IMR-90 (cell line): ENCODE data around the gene STARD13. TPM values are rescaled to one million over a fixed set of nuclear protein-coding genes. Genes with fewer than 3 reads are reported as not detected.

ENCODE experiments used
- ATAC-seq: fragments of 200-7000 bp; cut with Tn5 transposase; 2 replicates; pipeline ENCODE4 v1.9.1; 2020; ENCODE audit warnings: low read depth, mild to moderate bottlenecking, moderate library complexity
- BruUV-seq: library from RNA; stranded (reverse); fragments of 400-500 nt; replicated peaks from 2 replicates; lab custom pipeline; 2021; lab: Mats Ljungman, UMichigan
- CTCF ChIA-PET: fragments of 300-600 bp; formaldehyde crosslinking; extraction: SDS; loops from one replicate; lab custom pipeline; 2021; ENCODE audit warnings: antibody characterized with exemption; lab: Yijun Ruan, JAX
- POLR2A ChIA-PET: fragments of 300-600 bp; sonication (Branson Sonifier 250); formaldehyde crosslinking; loops from one replicate; lab custom pipeline; 2022; ENCODE audit warnings: antibody characterized with exemption; ENCODE audit not compliant: unreplicated experiment; lab: Charles Lee
- DNase-seq: peaks from one replicate; pipeline ENCODE4 v3.0.0; 2013
- H2AFZ ChIP-seq: replicated peaks from 2 replicates; pipeline ENCODE3; 2013; ENCODE audit warnings: low read length, mild to moderate bottlenecking; ENCODE audit not compliant: poor library complexity
- H2AK5ac ChIP-seq: 2 replicates; pipeline ENCODE4 v1.6.1; 2013; ENCODE audit warnings: low read depth, low read length, inconsistent platforms
- H2AK9ac ChIP-seq: replicated peaks from 2 replicates; pipeline ENCODE3; 2013; ENCODE audit warnings: mild to moderate bottlenecking, low read depth, low read length, moderate library complexity; ENCODE audit not compliant: poor library complexity
- H2BK120ac ChIP-seq: 2 replicates; pipeline ENCODE4 v1.6.1; 2013; ENCODE audit warnings: low read depth, low read length, inconsistent platforms
- H2BK15ac ChIP-seq: 3 replicates; pipeline ENCODE4 v1.6.1; 2013; ENCODE audit warnings: low read depth, low read length, inconsistent platforms
- H2BK20ac ChIP-seq: 2 replicates; pipeline ENCODE4 v1.6.1; 2013; ENCODE audit warnings: low read depth, mild to moderate bottlenecking, inconsistent platforms, low read length, moderate library complexity
- H2BK5ac ChIP-seq: 2 replicates; pipeline ENCODE4 v1.6.1; 2013; ENCODE audit warnings: mild to moderate bottlenecking, low read depth, low read length, inconsistent platforms; ENCODE audit not compliant: poor library complexity, severe bottlenecking
- H3K14ac ChIP-seq: replicated peaks from 2 replicates; pipeline ENCODE4 v1.6.1; 2013; ENCODE audit warnings: low read depth, low read length, inconsistent platforms
- H3K18ac ChIP-seq: 2 replicates; pipeline ENCODE4 v1.6.1; 2013; ENCODE audit warnings: low read depth, low read length, control low read depth
- H3K23ac ChIP-seq: 2 replicates; pipeline ENCODE4 v1.6.1; 2013; ENCODE audit warnings: low read depth, low read length, inconsistent platforms
- H3K27ac ChIP-seq: 2 replicates; pipeline ENCODE4 v1.5.1; 2013; ENCODE audit warnings: mild to moderate bottlenecking, control low read depth, low read length; ENCODE audit not compliant: insufficient read depth
- H3K27me3 ChIP-seq: 2 replicates; pipeline ENCODE4 v1.6.1; 2013; ENCODE audit warnings: low read length; ENCODE audit not compliant: control insufficient read depth, insufficient read depth
- H3K36me3 ChIP-seq: 2 replicates; pipeline ENCODE4 v1.6.1; 2013; ENCODE audit warnings: low read length, mixed read lengths; ENCODE audit not compliant: control insufficient read depth, insufficient read depth
- H3K4ac ChIP-seq: 2 replicates; pipeline ENCODE4 v1.6.1; 2013; ENCODE audit warnings: low read depth, low read length, inconsistent platforms
- H3K4me1 ChIP-seq: 2 replicates; pipeline ENCODE4 v1.6.1; 2013; ENCODE audit warnings: low read length, mixed read lengths; ENCODE audit not compliant: control insufficient read depth, insufficient read depth
- H3K4me2 ChIP-seq: 2 replicates; pipeline ENCODE4 v1.6.1; 2013; ENCODE audit warnings: low read depth, mild to moderate bottlenecking, control low read depth, low read length, moderate library complexity
- H3K4me3 ChIP-seq: 2 replicates; pipeline ENCODE4 v1.5.1; 2013; ENCODE audit warnings: low read depth, mild to moderate bottlenecking, control low read depth, low read length, moderate library complexity; ENCODE audit not compliant: insufficient read depth
- H3K56ac ChIP-seq: 2 replicates; pipeline ENCODE4 v1.6.1; 2013; ENCODE audit warnings: low read length, inconsistent platforms; ENCODE audit not compliant: insufficient read depth; ENCODE audit errors: extremely low read depth
- H3K79me1 ChIP-seq, 2 experiments: 2 replicates each; pipeline ENCODE4 v1.6.1; 2013; ENCODE audit warnings: low read length in 2 of 2, inconsistent platforms in 1 of 2, low read depth in 1 of 2
- H3K9ac ChIP-seq: 2 replicates; pipeline ENCODE4 v1.6.1; 2013; ENCODE audit warnings: low read depth, low read length, control low read depth
- H3K9me1 ChIP-seq: 2 replicates; pipeline ENCODE4 v1.6.1; 2013; ENCODE audit warnings: low read length, inconsistent platforms; ENCODE audit not compliant: insufficient read depth
- H3K9me3 ChIP-seq: 2 replicates; pipeline ENCODE4 v1.6.1; 2013; ENCODE audit warnings: low read length; ENCODE audit not compliant: control insufficient read depth, insufficient read depth
- H4K20me1 ChIP-seq: 2 replicates; pipeline ENCODE4 v1.6.1; 2013; ENCODE audit warnings: low read length, inconsistent platforms; ENCODE audit not compliant: insufficient read depth
- H4K5ac ChIP-seq: 2 replicates; pipeline ENCODE4 v1.6.1; 2013; ENCODE audit warnings: mild to moderate bottlenecking, low read depth, low read length, control low read depth
- H4K8ac ChIP-seq, 2 experiments: 2 replicates each; pipeline ENCODE4 v1.6.1; 2013; ENCODE audit warnings: low read depth in 2 of 2, low read length in 2 of 2, control low read depth in 1 of 2, inconsistent platforms in 1 of 2
- H4K91ac ChIP-seq: 2 replicates; pipeline ENCODE4 v1.6.1; 2013; ENCODE audit warnings: low read depth, low read length, inconsistent platforms; ENCODE audit not compliant: insufficient read depth
- BHLHE40 ChIP-seq: fragments of 150-350 bp; IDR thresholded peaks from 2 replicates; pipeline ENCODE4 v1.6.1; 2016; ENCODE audit warnings: mild to moderate bottlenecking, low read depth, low read length
- CEBPB ChIP-seq: IDR thresholded peaks from 2 replicates; pipeline ENCODE4 v1.6.1; 2012; ENCODE audit warnings: low read depth, low read length, improper control_type of control experiment
- CHD1 ChIP-seq: IDR thresholded peaks from 2 replicates; pipeline ENCODE4 v1.6.1; 2012; ENCODE audit warnings: low read depth, low read length, improper control_type of control experiment
- FOS ChIP-seq: fragments of 150-350 bp; IDR thresholded peaks from 2 replicates; pipeline ENCODE4 v1.6.1; 2016; ENCODE audit warnings: low read depth, low read length
- MAFK ChIP-seq: IDR thresholded peaks from 2 replicates; pipeline ENCODE4 v1.6.1; 2012; ENCODE audit warnings: low read depth, low read length, improper control_type of control experiment
- MAZ ChIP-seq: IDR thresholded peaks from 2 replicates; pipeline ENCODE4 v1.6.1; 2012; ENCODE audit warnings: low read depth, mild to moderate bottlenecking, low read length, improper control_type of control experiment, moderate library complexity, borderline replicate concordance
- MXI1 ChIP-seq: IDR thresholded peaks from 2 replicates; pipeline ENCODE4 v1.6.1; 2012; ENCODE audit warnings: low read depth, mild to moderate bottlenecking, low read length, moderate library complexity, borderline replicate concordance
- NFE2L2 ChIP-seq: fragments of 150-350 bp; IDR thresholded peaks from 2 replicates; pipeline ENCODE4 v1.6.1; 2016; ENCODE audit warnings: low read depth, mild to moderate bottlenecking, low read length
- POLR2A ChIP-seq: IDR thresholded peaks from 2 replicates; pipeline ENCODE4 v1.6.1; 2012; ENCODE audit warnings: mild to moderate bottlenecking, low read depth, low read length
- RAD21 ChIP-seq: IDR thresholded peaks from 2 replicates; pipeline ENCODE4 v1.6.1; 2012; ENCODE audit warnings: low read length, improper control_type of control experiment
- RCOR1 ChIP-seq: IDR thresholded peaks from 2 replicates; pipeline ENCODE4 v1.6.1; 2012; ENCODE audit warnings: mild to moderate bottlenecking, low read length, improper control_type of control experiment; ENCODE audit not compliant: insufficient replicate concordance
- RFX5 ChIP-seq: IDR thresholded peaks from 2 replicates; pipeline ENCODE4 v1.8.0; 2012; ENCODE audit warnings: low read depth, mild to moderate bottlenecking, low read length, moderate library complexity
- SMC3 ChIP-seq: fragments of 150-350 bp; IDR thresholded peaks from 2 replicates; pipeline ENCODE4 v1.6.1; 2016; ENCODE audit warnings: low read depth, mild to moderate bottlenecking, antibody characterized with exemption, low read length, moderate library complexity
- WGBS, 2 experiments: methylation state at CpG; one replicate each; pipeline versions ENCODE4 v1.1.5 to v1.1.7; 2013; ENCODE audit warnings: missing lambda C conversion rate in 2 of 2; ENCODE audit not compliant: insufficient read length in 1 of 2; ENCODE audit errors: extremely low coverage in 2 of 2; 5-methylcytosine and 5-hydroxymethylcytosine counted together
- dilution Hi-C: fragments of 300-500 bp; cut with HindIII; formaldehyde crosslinking; loops from one replicate; pipeline ENCODE4 v1.14.3; 2018; ENCODE audit warnings: low sequenced_read_pairs; ENCODE audit not compliant: unreplicated experiment
- in situ Hi-C: fragments of 300-500 bp; cut with MboI; formaldehyde crosslinking; loops from 3 replicates; pipeline ENCODE4 v1.14.3; 2019; ENCODE audit warnings: low sequenced_read_pairs, inconsistent platforms, mixed read lengths
- intact Hi-C: fragments of 100-400 bp; cut with micrococcal nuclease; formaldehyde crosslinking; loops from 2 replicates; pipeline ENCODE4 v1.10.0; 2022
- polyA plus RNA-seq, 3 experiments: library from polyadenylated mRNA; depleted of rRNA; stranded (reverse); fragments of >200 nt; gene quantifications; 2 replicates each; pipeline ENCODE4 v1.2.3, GENCODE V29; 2012; ENCODE audit warnings: low replicate concordance in 1 of 3
- total RNA-seq: library from RNA; depleted of rRNA; stranded (reverse); fragments of >200 nt; gene quantifications from 2 replicates; pipeline ENCODE4 v1.2.3, GENCODE V29; 2012
- TF ChIP-seq, protein P1 (sequence below): fragments of 150-350 bp; IDR thresholded peaks from 2 replicates; pipeline ENCODE4 v1.6.1; 2016; ENCODE audit warnings: low read depth, mild to moderate bottlenecking, low read length, moderate library complexity, borderline replicate concordance
- TF ChIP-seq, protein P2 (sequence below): conservative IDR thresholded peaks from 2 replicates; pipeline ENCODE4 v1.5.1; 2012; ENCODE audit warnings: mild to moderate bottlenecking, low read depth, low read length, improper control_type of control experiment
- TF ChIP-seq, protein P3 (sequence below): fragments of 150-350 bp; IDR thresholded peaks from 2 replicates; pipeline ENCODE4 v1.6.1; 2017; ENCODE audit warnings: mild to moderate bottlenecking, antibody characterized with exemption, low read length, low read depth

The STARD13 gene
- total and polyA plus RNA-seq, 2 of the 4 experiments (the other 2 are of a cell fraction): 23.6 to 46.6 TPM

DNA sequence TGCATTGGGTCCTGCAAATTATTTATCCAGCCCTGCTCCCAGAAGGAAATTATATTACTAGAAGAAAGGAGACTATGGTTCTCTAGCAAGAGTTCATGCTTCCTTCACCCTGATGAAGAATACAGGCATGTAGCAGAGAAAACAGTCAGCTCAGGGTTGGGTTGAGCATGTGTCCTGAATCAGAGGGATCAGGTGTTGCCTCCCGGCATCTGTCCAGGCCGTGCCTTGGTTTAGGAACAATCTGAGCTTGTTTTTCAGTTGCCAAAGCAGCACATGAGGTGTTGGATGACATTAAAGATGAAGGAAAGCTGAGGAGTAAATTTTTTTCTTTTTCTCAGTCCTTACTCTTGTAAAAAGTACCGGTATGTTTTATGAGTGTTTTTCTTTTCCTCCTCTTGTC, 207.3 kb downstream of the STARD13 start:
- H2BK20ac ChIP-seq: no peak overlapping the region

More for the DNA sequence above, 207.3 kb downstream of the STARD13 start:
- Histone ChIP-seq H4K5ac (no peak overlapping the region), H2AK5ac (no peak overlapping the region), H3K27ac (no peak overlapping the region), H3K14ac (no peak overlapping the region), H3K4ac (no peak overlapping the region), H2AFZ (no peak overlapping the region), H3K56ac (no peak overlapping the region), H3K27me3 (no peaks in the 10 kb centered on the region; the same call in 1 of the 2 replicates), H3K79me1 (no peaks in the 10 kb centered on the region), H4K20me1 (no peaks in the 10 kb centered on the region), H3K36me3 (no peaks in the 10 kb centered on the region), H3K4me1 (no peaks in the 10 kb centered on the region), H2BK15ac (no peak overlapping the region), H2BK5ac (no peak overlapping the region), H3K4me2 (no peak overlapping the region), H3K9ac (no peak overlapping the region), H2AK9ac (no peak overlapping the region), H4K91ac (no peak overlapping the region), H4K8ac (no peak overlapping the region), H3K9me1 (no peaks in the 10 kb centered on the region), H3K23ac (no peak overlapping the region), H3K18ac (no peak overlapping the region), H3K9me3 (no peaks in the 10 kb centered on the region), H3K4me3 (no peak overlapping the region), H2BK120ac (no peak overlapping the region)
- intact Hi-C loops (no loop called here), dilution Hi-C loops (no loop called here), in situ Hi-C loops (no loop called here)
- TF ChIP-seq BHLHE40 (no peak), CHD1 (no peak), MAZ (no peak), RAD21 (no peak), SMC3 (no peak), FOS (no peak), NFE2L2 (no peak), RCOR1 (no peak), MXI1 (no peak), POLR2A (no peak), RFX5 (no peak), CEBPB (no peak), MAFK (no peak)
- TF ChIP-seq, protein P1, sequence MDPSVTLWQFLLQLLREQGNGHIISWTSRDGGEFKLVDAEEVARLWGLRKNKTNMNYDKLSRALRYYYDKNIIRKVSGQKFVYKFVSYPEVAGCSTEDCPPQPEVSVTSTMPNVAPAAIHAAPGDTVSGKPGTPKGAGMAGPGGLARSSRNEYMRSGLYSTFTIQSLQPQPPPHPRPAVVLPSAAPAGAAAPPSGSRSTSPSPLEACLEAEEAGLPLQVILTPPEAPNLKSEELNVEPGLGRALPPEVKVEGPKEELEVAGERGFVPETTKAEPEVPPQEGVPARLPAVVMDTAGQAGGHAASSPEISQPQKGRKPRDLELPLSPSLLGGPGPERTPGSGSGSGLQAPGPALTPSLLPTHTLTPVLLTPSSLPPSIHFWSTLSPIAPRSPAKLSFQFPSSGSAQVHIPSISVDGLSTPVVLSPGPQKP: no peak
- TF ChIP-seq, protein P2, sequence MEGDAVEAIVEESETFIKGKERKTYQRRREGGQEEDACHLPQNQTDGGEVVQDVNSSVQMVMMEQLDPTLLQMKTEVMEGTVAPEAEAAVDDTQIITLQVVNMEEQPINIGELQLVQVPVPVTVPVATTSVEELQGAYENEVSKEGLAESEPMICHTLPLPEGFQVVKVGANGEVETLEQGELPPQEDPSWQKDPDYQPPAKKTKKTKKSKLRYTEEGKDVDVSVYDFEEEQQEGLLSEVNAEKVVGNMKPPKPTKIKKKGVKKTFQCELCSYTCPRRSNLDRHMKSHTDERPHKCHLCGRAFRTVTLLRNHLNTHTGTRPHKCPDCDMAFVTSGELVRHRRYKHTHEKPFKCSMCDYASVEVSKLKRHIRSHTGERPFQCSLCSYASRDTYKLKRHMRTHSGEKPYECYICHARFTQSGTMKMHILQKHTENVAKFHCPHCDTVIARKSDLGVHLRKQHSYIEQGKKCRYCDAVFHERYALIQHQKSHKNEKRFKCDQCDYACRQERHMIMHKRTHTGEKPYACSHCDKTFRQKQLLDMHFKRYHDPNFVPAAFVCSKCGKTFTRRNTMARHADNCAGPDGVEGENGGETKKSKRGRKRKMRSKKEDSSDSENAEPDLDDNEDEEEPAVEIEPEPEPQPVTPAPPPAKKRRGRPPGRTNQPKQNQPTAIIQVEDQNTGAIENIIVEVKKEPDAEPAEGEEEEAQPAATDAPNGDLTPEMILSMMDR: no peak
- TF ChIP-seq, protein P3, sequence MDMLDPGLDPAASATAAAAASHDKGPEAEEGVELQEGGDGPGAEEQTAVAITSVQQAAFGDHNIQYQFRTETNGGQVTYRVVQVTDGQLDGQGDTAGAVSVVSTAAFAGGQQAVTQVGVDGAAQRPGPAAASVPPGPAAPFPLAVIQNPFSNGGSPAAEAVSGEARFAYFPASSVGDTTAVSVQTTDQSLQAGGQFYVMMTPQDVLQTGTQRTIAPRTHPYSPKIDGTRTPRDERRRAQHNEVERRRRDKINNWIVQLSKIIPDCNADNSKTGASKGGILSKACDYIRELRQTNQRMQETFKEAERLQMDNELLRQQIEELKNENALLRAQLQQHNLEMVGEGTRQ: no peak
- no peak for ATAC-seq
- CTCF ChIA-PET: interaction anchor here (0.6 kb wide), 1 partner anchor 409 kb away, joined by 3 read pairs; no protein-coding TSS in a partner anchor
- POLR2A ChIA-PET: no interaction called here
- no peak for DNase-seq
- no TSS peak for BruUV-seq
- no CpG with 5 or more reads among the region's 3 CpGs for WGBS, 2 experiments
